NB4 (cell line): ENCODE results near the gene CFAP100.

Experiments used
- DNase-seq: peaks from one replicate; pipeline ENCODE4 v3.0.0; 2010; ENCODE audit warnings: low read depth
- H3K4me3 ChIP-seq: one replicate; pipeline ENCODE4 v1.5.1; 2011; ENCODE audit warnings: mild to moderate bottlenecking, low read depth, low read length, moderate library complexity
- CTCF ChIP-seq: IDR thresholded peaks from one replicate; pipeline ENCODE4 v1.5.1; 2012; ENCODE audit warnings: low read depth, low read length
- MAX ChIP-seq: IDR thresholded peaks from 2 replicates; pipeline ENCODE4 v1.6.1; 2011; ENCODE audit warnings: low read depth, low read length
- MYC ChIP-seq: IDR thresholded peaks from 2 replicates; pipeline ENCODE4 v1.6.1; 2011; ENCODE audit warnings: low read depth, low read length
- POLR2A ChIP-seq: IDR thresholded peaks from 2 replicates; pipeline ENCODE4 v1.6.1; 2011; ENCODE audit warnings: mild to moderate bottlenecking; ENCODE audit not compliant: insufficient read length; ENCODE audit errors: extremely low read depth

Gene CFAP100

GRCh38 chr3:126422121-126422520 is 27.4 kb downstream of the CFAP100 start:
- DNase-seq, result no peak
- no peak overlapping the region for H3K4me3 ChIP-seq
- TF ChIP-seq MAX, result no peak
- TF ChIP-seq POLR2A, result no peak
- TF ChIP-seq CTCF, result no peak
- TF ChIP-seq MYC, result no peak

- no peak for TF ChIP-seq POLR2A
Observed at GRCh38 chr3:126422571-126423091, 27.9 kb downstream of the CFAP100 start.

GRCh38 chr3:126423191-126424038 is 28.7 kb downstream of the CFAP100 start:
- no peak for DNase-seq
- TF ChIP-seq MAX, result no peak
- no peak for TF ChIP-seq POLR2A
- no peak for TF ChIP-seq MYC
- no peak for TF ChIP-seq CTCF
- H3K4me3 ChIP-seq, result no peak overlapping the region

More at GRCh38 chr3:126422571-126423091, 27.9 kb downstream of the CFAP100 start:
- no peak for DNase-seq
- H3K4me3 ChIP-seq, result no peak overlapping the region

- TF ChIP-seq MAX (no peak), MYC (no peak), CTCF (no peak), POLR2A (no peak)
- DNase-seq, result no peak
- H3K4me3 ChIP-seq, result no peak overlapping the region
Observed at GRCh38 chr3:126424039-126424717, 29.5 kb downstream of the CFAP100 start.

- H3K4me3 ChIP-seq, result no peak overlapping the region
- DNase-seq, result no peak
- no peak for TF ChIP-seq POLR2A
- no peak for TF ChIP-seq MYC
- no peak for TF ChIP-seq MAX
- no peak for TF ChIP-seq CTCF
Observed at GRCh38 chr3:126424751-126425150, 30.0 kb downstream of the CFAP100 start.

- DNase-seq, result no peak
- H3K4me3 ChIP-seq, result no peak overlapping the region
- TF ChIP-seq CTCF, result no peak
- TF ChIP-seq MAX, result no peak
- TF ChIP-seq POLR2A, result no peak
- TF ChIP-seq MYC, result no peak
Observed at GRCh38 chr3:126431103-126431534, 36.4 kb downstream of the CFAP100 start.
